GM18520 (cell line): ENCODE results near the gene CDR2.

ENCODE experiments used
- ATAC-seq: cut with Tn5 transposase; IDR thresholded peaks from one replicate; pipeline ENCODE4 v1.9.1; 2021; ENCODE audit not compliant: unreplicated experiment

CDR2 gene

GRCh38 chr16:22325598-22326368 lies 48.6 kb downstream of the CDR2 start:
- no peak for ATAC-seq

- no peak for ATAC-seq
Measured at GRCh38 chr16:22324787-22325597, 49.4 kb downstream of the CDR2 start.

- ATAC-seq, result no peak
Measured at GRCh38 chr16:22323959-22324786, 50.2 kb downstream of the CDR2 start.

GRCh38 chr16:22323173-22323958 lies 51.1 kb downstream of the CDR2 start:
- no peak for ATAC-seq

- no peak for ATAC-seq
Measured at GRCh38 chr16:22322741-22323140, 51.7 kb downstream of the CDR2 start.

- no peak for ATAC-seq
Measured at GRCh38 chr16:22322021-22322471, 52.4 kb downstream of the CDR2 start.

GRCh38 chr16:22321340-22322001 lies 52.9 kb downstream of the CDR2 start:
- ATAC-seq, result no peak

- no peak for ATAC-seq
Measured at GRCh38 chr16:22320572-22321339, 53.7 kb downstream of the CDR2 start.

GRCh38 chr16:22318690-22319358 lies 55.6 kb downstream of the CDR2 start:
- ATAC-seq, result no peak

GRCh38 chr16:22317625-22318024 lies 56.8 kb downstream of the CDR2 start:
- no peak for ATAC-seq

GRCh38 chr16:22317001-22317530 lies 57.4 kb downstream of the CDR2 start:
- no peak for ATAC-seq

GRCh38 chr16:22316411-22316811 lies 58.0 kb downstream of the CDR2 start:
- ATAC-seq, result no peak

- no peak for ATAC-seq
Measured at GRCh38 chr16:22315979-22316378, 58.4 kb downstream of the CDR2 start.

- no peak for ATAC-seq
Measured at GRCh38 chr16:22314661-22315626, 59.5 kb downstream of the CDR2 start.

- ATAC-seq, result no peak
Measured at GRCh38 chr16:22313876-22314470, 60.4 kb downstream of the CDR2 start.

GRCh38 chr16:22312897-22313781 lies 61.3 kb downstream of the CDR2 start:
- no peak for ATAC-seq
